ENCODE results near the gene SOHLH1.

The SOHLH1 gene

DNA sequence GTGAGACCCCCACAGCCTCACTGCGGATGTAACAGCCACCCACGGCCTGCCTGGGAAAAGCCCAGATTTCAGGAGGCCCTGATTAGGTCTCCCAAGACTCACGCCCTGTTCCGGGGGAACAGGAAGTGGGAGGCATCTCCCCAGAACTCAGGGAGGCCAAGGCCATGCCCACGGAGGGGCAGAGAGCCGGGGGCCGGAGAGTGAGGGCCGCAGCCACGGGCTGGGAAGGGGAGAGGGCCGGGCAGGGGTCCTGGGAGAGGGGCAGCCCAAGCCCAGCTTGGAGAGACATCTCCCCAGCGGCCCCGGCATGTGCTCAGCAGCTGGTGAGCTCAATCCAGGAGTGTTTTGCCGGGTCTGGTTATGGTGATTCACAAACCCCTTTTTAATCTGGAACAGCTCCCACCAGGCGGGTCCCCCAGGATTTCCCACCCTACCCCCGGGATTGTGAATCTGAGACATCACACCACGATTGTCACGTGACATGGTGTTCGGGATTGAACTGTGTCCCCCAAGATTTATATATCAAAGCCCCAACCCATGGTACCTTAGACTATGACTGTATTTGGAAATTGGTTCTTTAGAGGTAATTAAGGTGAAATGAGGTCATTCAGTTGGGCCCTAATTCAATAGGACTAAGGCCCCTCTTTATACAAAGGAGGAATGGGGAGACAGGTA lies 29.3 kb upstream of the SOHLH1 start:
- DNase-seq, result no peak

DNA sequence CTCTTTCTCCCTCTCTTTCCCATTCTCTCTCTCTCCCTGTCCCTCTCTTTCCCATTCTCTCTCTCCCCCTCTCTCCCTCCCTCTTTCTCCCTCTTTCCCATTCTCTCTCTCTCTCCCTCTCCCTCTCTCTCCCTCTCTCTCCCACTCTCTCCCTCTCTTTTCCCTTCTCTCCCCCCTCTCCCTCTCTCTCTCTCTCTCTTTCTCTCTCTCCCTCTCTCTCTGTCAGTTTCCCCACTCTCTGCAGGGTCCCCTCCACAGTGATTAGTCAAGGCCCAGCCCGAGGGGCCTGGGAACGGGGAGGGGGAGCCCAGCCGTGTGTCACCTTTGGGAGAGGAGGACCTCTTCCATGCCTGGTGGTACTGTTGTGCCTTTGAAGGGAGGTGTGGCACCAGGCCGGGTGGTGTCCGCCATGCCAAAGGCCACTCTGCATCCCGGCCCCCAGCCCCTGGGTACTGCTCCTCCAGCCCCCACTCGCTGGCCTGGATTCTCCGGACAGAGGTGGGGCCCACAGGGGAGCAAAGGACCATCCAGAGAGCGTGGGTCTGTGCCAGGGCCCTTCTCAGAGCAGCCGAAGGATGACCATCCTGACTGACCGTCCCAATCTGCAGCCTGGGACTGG lies 28.1 kb upstream of the SOHLH1 start:
- DNase-seq, result no peak

DNA sequence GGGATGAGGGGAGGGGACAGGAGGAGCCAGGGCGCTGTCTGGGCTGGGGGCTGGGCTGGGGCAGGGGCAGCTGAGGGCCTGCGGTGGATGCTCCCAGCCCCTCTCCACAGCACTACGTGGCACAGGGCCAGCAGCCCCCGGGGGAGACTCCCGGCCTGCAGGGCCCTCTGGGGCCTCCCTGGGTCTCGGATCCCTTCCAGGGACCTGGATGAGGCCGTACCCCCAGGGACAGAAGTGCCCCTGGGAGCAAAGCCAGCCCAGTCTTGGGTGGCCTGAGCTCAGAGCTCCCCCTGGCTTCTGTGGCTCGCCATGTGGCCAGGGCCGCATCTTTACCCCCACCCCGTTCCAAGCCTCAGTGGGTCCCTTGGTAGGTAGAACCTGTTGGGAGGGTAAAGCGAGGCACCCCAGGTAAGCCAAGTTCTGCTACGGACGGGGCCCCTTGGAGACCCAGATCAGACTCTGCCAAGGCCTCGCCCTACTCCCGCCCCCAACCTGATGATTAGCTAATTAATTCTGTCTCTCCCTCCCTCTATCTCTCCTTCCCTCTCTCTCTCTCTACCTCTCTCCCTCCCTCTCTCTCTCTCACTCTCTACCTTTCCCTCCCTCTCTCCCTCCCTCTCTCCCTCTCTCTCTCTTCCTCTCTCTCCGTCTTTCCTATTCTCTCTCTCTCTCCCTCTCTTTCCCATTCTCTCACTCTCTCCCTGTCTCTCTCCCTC lies 27.0 kb upstream of the SOHLH1 start:
- no peak for DNase-seq

DNA sequence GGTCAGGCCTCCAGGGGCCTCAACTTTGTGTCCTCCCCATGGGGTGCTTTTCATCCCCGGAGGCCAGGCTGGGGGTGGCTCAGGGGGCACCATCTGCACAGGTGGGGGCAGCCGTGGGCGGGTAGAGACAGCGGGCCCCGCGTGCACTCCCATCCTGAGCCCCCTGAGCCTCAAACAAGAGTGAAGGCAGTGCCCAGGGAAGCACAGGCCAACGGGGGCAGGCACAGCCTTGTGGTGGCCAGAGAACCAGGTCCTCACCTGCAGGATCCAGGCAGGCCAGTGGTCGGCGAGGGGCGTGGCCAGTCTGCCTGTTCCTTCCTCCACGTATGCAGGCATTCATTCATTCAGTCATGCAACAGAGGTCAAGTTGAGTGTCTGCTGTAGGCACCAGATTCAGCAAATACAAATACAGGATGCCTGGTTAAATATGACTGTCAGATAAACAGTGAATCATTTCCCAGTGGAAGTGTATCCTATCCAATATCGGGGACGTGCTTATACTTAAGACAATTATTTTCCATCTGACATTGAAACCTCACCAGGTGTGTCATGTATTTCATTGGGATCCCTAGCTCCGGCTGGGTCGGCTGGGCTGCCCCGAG lies 25.0 kb upstream of the SOHLH1 start:
- no peak for DNase-seq

DNA sequence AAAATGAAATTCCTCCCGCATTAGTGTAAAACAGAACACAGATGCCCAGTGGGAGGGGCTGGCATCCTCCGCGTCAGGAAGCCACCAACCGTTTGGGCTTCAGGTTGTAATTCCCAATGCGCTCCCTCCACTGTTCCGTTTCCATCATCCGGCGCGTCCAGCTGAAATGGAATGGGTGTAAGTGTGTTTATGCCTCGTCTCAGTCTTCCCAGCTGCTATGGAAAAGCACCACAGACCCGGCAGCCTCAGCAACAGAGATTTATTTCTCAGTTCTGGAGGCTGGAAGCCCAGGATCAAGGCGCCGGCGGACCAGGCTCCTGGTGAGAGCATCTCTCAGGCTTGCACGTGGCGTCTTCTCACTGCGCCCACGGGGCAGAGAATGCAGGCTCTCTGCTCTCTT lies 23.1 kb upstream of the SOHLH1 start:
- no peak for DNase-seq

DNA sequence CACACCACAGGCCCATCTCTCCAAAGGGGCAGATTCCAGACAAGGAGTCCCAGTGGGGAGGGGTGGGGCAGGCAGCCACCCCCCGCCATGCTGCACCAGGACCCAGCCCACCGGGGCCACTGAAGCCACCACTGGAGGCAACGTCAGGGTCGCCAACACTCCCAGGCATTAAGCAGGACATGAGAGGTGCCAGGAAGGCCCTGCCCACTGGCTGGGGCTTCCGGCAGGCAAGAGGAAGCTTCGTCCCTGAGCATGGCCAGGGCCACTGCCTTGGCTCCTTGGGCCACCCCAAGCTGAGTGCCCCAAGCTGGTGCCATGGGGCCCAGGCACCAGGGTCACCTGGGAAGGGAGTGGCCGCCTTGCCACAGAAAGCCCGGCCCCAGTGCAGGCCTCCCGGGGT lies 20.2 kb upstream of the SOHLH1 start:
- no peak for DNase-seq

DNA sequence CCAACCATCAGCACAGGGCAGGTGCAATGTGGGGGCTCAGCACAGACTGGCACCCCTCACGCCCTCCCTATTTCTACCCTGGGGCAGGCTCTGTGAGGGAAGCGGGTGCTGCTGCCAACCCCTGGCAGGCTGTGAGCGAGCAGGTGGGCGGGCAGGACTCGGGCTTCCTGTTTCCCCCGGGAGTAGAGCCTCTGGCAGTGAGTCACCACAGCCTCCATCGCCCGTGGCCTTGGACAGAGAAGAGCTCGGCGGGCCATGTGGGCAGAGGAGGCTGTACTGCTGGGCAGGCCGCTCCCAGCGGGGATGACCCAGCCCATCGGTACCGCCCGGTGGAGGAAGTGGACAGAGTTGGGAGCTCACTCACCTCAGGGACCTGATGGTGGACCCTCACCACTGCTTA lies 19.3 kb upstream of the SOHLH1 start:
- no peak for DNase-seq

DNA sequence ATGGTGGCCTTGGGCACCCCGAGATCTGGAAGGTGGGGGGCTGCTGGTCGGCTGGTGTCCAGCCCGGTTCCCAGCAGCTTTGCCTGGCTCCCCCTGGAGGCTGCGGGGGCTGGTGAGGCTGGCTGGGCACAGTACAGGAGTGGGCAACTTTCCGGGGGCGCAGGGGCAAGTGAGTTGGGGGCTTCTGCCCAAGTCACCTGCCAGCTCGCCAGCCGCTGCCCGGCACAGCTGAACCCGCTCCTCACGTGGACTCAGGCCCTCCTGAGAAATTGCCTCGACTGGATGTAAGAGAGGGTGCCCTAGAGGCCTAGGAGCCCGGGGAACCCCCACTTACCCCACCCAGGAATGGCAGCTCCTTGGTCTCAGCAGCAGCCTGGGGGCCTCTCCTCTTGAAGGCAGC lies 18.1 kb upstream of the SOHLH1 start:
- DNase-seq, result no peak

DNA sequence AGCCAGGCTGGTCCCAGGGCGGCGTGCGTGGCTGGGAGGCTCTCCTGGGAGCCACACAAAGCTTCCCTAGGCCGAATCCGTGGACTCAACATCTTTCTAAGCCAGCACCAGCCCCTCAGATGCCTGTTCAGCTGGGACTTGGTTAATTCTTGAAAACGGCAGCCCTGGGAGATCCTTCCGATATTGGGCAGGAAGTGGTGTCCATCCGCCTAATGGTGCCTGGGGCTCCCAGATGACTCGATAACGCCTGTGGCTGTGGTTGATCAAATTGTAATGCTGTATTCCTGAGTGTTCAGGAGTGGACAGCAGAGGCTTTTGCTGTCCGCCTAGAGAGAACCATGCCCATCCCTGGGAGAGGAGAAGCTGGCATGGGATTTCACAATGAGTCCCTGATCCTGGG lies 16.8 kb upstream of the SOHLH1 start:
- DNase-seq, result no peak

DNA sequence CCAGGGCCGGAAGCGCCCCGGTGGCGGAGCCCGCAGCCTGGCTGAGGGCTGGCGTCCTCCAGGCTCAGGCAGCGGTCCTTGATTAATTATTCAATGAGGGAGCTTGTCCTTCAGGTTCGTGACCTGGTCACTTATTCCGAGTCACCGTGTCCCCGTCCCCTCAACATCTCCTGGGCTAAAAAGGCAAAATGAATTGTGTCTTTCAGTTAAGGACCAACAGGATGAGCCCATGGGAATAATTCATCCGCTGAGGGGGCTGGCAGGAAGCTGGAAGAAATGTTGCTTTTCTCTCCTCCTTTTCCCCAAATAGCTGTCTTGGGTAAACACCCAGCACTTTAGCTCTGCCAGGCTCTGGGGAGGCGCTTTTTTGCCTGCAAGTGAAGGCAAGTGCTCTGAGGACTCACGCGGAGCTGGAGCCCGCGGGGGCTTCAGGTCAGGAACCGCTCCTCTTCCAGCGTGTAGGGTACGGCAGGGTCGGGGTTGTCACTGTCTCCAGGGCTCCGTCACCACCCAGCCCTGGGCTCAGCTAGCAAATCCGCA lies 15.8 kb upstream of the SOHLH1 start:
- no peak for DNase-seq

DNA sequence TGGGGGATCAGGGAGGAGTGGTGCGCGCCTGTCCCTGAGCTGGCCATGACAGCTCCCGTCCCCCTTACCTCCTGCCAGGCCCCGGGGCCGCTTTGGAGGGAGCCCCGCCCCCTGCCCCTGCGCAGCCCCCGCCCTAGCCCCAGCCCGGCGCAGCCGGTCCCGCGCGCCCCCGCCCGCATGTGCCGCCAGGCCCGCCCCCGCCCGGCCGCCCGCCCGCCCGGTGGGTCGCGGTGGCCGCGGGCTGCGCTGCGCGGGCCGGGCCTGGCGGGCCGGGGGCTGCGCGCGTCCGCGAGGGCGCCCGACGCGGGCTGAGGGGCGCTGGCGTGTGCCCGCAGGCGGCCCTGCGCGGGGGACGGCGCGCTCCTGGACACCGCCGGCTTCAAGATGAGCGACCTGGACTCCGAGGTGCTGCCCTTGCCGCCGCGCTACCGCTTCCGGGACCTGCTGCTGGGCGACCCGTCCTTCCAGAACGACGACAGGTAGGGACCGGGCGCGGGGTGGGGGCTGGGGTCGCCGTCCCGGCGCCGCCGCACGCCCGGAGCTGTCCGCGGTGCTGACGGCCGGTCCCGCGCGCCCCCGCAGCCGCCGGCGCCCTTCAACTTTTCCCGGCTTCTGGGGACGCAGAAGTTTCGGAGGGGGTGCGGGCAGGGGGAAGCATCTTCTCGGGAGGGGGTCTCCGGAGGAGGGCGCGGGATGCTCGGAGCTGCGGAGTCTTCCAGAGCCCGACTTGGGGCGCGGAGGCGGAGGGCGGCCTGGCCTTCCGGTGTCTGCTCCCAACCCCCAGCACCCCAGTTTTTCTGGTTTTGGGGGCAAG lies 15.2 kb upstream of the SOHLH1 start:
- DNase-seq, result peak; percentile 65

DNA sequence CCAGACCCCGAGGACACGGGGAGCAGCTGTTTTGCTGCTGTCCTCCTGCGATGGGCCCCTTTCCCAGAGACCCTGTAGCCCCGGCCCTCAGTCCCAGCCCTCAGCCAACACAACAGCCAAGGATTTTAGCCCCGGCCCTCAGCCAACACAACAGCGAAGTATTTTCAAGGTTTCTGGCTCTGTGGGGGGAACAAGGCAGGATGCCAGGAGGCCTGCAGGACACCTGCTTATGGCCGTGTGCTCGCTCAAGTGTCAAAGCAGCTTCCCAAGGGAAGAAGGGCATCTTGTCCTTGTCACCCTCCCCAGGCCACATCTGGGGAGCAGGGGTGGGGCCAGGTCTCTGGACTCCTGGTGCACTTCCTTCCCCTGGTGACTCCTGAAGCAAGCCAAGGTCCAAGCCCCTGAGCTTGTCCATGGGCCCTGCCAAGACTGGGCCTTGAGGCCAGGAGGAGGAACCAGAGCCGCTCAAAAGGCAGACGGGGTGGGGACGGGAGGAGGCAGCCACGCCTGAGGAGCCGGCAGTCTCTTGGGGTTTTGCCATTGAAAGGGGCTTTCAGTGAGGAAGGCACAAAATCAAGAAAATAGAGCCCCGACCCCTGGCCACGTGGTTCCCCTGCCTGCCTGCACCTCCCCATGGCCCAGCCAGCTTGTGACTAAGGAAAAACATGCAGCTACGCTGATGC lies 13.5 kb upstream of the SOHLH1 start:
- peak; percentile 35 for DNase-seq

DNA sequence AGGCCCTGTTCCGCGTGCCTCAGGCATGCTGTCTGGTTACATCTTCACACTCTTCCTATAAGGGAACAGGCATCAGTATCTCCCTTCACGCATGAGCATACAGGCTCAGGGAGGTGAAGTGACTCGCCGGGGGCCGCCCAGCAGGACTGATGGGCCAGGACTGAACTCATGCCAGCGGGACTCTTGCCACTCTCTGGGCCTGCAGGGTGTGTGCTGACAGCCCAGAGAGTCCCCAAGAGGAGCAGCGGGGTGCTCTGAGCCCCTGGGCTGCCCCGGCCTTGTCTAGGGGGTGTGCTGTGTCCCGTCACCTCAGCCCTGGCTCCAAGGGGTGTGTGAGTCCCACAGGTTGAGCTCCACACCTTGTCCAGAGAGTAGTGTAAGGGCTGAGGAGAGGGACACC lies 12.6 kb upstream of the SOHLH1 start:
- DNase-seq, result no peak

DNA sequence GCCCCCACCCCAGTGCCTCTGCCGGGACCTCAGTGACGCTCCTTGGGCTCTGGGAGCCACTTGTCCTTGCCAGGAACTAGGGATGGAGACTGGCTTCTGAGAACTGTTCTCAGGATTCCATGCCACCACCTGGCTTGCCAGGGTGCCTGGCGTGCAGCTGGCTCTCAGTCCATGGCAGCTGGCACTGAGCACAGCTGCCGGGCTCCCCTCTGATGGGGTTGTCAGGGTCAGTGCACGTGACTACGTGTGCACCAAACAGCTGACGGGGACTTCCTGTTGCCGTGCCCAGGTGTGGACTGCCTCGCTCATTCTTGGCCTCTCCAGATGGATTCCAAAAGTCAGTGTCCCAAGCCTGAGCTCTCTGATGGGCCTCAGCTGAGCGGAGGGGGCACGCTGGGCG lies 12.1 kb upstream of the SOHLH1 start:
- DNase-seq, result no peak

DNA sequence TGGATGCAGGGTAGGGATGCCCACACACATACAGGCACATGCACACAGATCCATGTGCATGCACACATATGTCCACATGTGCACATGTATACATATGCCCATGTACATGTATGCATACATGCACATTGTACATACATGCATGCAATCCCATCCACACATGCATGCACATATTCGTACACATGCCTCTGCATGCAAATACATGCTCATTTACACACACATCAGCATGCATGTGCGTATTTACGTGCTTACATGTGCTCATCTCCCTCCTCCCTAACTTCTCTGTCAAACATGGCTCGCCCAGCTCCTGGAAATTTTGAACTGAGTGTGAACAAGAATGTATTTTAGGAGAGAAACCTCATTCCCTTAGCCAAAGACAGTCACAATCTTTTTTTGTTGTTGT lies 8.9 kb upstream of the SOHLH1 start:
- no peak for DNase-seq

DNA sequence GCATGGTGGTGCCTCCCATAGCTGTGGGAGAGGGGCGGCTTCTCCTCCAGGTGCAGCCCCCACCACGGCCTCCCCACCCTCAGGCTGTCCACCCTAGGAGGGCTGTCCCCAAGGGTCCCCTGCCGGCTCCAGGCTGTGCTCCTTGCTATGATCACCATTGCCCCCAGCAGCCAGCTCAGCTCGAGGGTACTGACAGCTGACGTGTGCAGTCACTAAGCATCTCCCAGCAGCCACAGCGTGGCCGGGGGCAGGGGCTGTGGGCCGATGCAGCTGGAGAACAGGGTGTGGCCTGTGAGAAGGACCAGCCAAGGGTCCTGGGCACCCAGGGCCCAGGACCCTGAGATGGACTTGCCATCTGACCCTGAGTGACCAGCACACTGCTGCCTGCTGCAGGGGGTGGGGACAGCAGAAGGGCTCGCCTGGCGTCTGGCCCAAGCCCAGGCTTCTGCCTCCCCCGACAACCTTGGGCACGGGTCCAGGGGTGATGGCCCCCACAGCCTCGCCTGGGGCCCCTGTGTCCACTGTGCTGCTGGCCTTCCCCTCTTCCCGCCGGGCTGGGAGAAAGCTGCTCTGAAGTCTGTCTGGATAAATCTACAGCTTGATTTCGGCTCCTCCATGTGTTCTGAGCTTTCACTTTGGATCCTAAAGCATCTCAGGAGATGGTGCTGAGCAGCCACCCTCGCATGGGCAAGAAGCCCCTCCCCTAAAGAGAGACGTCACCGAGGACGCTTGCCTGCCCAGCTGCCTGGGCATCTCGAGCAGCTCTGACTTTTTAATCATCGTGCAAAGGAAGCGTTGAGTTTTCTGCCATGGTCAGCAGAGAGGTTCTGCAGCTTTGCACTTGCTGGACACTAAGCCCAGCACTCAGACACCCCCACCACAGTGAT lies 8.2 kb upstream of the SOHLH1 start:
- DNase-seq, result no peak

DNA sequence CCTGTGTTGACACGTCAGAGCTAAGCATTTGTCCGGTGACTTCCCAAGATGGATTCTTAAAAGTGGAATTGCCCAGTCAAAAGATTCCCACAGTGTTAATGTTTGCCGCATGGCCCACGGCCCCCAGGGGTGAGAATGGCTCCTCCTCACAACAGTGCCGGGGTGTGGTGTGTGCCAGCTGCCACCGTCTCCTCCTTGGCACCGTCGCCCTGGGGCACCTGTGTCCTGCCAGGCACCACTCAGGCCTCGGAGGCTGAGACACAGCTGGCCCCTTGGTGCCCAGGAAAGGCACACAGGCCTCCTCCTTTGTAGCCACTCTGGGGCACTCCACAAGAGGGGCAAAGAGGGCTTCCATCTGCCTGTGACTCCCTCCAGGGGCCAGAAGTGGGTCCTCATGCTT lies 7.0 kb upstream of the SOHLH1 start:
- DNase-seq, result no peak

DNA sequence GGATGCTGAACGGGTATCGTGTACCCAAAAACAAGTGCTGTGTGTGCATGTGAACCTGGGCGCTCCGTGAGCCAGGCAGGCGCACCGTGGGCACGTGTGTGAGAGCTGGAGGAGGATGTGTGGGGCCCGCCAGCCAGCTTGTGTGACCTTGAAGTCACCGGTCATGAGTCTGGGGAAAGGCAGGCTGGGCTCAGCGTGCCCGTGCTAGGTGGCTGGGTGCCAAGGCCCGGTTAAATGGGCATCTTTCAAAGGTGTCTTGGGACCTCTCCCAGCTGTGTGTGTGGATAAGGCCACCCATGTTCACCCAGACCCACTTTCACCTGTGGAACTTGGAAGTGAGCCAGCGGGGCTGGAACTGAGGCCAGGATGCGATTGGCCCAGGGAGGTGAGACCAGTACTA lies 6.1 kb upstream of the SOHLH1 start:
- DNase-seq, result no peak

DNA sequence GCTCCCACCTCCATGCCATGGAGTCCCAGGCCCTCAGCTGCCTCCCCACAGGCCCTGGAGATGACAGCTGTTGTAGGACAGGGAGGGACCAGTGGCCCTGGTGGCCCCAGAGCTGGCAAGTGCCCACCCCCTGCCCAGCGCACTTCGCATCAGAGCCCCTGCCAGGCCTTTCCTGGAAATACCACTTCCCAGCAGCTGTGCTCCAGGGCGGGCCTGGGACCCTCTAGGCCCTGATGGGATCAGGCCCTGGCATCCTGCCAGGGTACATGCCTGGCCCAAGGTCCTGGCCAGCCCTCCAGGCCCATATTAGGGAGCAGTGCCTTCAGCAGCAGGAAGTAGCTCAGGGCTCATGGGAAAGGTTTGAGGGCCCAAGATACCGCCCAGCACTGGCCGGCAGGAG lies 5.2 kb upstream of the SOHLH1 start:
- DNase-seq, result no peak

DNA sequence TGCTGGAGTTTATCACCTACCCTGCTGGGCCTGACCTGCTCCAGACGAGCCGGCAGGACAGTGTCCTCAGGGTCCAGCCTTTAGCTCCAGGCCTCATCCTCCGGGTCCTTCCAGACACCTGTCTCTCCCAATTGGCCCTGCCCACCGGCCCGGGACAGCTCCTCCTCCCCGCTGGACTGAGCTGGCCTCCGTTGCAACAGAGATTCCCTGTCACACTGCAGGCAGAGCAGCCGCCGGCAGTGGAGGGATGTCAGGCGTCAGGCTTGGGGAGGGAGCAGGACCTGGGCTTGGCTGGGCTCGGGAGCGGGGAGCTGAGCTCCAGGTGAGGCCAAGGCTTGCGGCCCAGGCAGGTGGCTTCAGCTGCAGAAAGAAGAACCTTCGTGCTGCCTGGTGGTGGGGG lies 4.4 kb upstream of the SOHLH1 start:
- no peak for DNase-seq

All from eye (tissue), 1 donor.